Breast epithelium (tissue), 3 donors: ENCODE data around the gene ACIN1.

Source experiments
- POLR2A ChIP-seq: fragments of 450-650 bp; IDR thresholded peaks from one replicate; pipeline ENCODE4 v1.6.1; 2016; ENCODE audit warnings: antibody characterized with exemption, mild to moderate bottlenecking, moderate library complexity
- TF ChIP-seq, protein P1 (sequence below), 3 donors: fragments of 450-650 bp; IDR thresholded peaks; one replicate each; pipeline ENCODE4 v1.5.1; 2016 to 2017; ENCODE audit warnings: antibody characterized with exemption in 3 of 3, mild to moderate bottlenecking in 3 of 3, moderate library complexity in 3 of 3

DNA sequence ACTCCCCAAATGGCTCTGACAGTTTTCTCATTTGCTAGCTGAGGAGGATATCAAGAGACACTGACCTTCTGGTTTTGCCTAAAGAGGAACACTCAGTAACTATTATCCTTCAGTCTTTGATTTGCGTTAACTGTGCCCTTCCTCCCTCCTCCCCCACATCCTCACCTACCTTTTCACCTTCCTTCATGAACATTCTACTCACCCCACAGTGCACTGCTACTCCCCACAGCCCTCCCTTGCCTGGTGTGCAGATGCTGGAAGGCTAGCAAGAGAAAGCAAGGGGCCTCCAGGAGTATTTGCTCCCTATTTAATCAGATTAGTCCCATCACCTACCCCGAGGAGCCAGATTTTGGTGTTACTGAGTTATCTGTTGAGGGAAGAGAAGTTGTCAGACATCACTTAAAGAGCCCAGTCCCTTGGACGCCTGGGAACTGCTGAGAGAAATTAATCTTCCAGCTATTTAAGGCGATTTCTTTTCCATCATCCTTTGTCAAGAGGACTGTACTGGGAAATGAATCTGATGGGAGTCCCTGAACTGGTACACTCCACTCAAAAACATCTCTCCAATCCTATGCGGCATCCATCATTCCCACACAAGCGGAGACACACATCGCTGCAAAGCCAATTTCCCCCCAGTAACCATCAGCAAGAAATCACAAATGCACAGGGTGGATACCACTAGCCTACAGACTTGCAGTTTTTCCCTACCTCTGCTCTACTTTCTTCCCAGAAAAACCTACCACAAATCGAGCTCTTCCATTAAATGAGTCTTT lies 71.7 kb downstream of the ACIN1 start:
- TF ChIP-seq, protein P1, sequence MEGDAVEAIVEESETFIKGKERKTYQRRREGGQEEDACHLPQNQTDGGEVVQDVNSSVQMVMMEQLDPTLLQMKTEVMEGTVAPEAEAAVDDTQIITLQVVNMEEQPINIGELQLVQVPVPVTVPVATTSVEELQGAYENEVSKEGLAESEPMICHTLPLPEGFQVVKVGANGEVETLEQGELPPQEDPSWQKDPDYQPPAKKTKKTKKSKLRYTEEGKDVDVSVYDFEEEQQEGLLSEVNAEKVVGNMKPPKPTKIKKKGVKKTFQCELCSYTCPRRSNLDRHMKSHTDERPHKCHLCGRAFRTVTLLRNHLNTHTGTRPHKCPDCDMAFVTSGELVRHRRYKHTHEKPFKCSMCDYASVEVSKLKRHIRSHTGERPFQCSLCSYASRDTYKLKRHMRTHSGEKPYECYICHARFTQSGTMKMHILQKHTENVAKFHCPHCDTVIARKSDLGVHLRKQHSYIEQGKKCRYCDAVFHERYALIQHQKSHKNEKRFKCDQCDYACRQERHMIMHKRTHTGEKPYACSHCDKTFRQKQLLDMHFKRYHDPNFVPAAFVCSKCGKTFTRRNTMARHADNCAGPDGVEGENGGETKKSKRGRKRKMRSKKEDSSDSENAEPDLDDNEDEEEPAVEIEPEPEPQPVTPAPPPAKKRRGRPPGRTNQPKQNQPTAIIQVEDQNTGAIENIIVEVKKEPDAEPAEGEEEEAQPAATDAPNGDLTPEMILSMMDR (IDR thresholded peaks at IDR 0.05) = no peak
- TF ChIP-seq POLR2A = no peak
